ENCODE results near the gene KDM4B.

DNA sequence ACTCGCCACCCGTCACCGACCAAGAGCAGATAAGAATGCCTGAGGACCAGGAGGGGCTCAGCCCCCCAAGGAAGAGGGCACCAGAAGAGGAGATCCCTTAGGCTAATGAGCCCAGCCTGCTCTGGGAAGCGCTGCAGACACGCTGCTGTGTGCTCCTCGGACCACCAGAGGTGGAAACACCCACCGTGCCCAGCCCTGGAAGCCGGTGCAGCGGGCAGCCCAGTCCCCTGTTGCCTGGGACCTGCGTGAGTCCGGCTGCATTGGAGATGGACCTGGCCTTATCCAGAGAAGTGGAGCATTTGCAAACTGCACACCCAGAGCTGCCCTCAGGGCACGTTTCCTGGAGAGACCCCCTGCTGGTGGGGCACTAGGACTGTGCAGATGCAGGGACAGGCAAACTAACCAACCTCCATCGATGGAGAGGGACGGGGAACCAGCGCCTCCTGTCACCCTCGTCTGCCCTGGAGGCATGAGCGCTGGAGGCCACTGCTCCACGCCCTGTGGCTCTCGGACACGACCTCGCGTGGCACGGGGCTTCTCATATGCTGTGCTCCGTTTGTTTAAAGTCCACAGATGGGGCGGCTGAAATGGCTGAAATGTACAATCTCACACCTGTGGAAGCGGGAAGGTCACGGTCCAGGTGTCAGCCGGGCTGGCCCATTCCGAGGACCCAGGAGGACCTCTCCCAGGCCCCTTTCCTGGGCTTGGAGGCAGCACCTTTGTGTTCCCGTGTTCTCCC is 153.9 kb downstream of the KDM4B start:
- TF ChIP-seq, protein P1, sequence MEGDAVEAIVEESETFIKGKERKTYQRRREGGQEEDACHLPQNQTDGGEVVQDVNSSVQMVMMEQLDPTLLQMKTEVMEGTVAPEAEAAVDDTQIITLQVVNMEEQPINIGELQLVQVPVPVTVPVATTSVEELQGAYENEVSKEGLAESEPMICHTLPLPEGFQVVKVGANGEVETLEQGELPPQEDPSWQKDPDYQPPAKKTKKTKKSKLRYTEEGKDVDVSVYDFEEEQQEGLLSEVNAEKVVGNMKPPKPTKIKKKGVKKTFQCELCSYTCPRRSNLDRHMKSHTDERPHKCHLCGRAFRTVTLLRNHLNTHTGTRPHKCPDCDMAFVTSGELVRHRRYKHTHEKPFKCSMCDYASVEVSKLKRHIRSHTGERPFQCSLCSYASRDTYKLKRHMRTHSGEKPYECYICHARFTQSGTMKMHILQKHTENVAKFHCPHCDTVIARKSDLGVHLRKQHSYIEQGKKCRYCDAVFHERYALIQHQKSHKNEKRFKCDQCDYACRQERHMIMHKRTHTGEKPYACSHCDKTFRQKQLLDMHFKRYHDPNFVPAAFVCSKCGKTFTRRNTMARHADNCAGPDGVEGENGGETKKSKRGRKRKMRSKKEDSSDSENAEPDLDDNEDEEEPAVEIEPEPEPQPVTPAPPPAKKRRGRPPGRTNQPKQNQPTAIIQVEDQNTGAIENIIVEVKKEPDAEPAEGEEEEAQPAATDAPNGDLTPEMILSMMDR (conservative IDR thresholded peaks at IDR 0.05 in 1 of 2, IDR thresholded peaks at IDR 0.05 in 1 of 2; ENCODE audit: low read depth in 1 of 2, low read length in 2 of 2) = no peak
- no peak for TF ChIP-seq EZH2 (IDR thresholded peaks at IDR 0.05; ENCODE audit: low read length, missing control alignments)
